ENCODE measurements around the gene B4GALT5. TPM values are rescaled to one million over a fixed set of nuclear protein-coding genes. Genes with fewer than 3 reads are reported as not detected.
A peak's percentile ranks its signal among the peaks of the same experiment; 100 is the strongest.

B4GALT5 gene
- total RNA-seq, 1 experiment from 2014 or later: 65.0 TPM

DNA sequence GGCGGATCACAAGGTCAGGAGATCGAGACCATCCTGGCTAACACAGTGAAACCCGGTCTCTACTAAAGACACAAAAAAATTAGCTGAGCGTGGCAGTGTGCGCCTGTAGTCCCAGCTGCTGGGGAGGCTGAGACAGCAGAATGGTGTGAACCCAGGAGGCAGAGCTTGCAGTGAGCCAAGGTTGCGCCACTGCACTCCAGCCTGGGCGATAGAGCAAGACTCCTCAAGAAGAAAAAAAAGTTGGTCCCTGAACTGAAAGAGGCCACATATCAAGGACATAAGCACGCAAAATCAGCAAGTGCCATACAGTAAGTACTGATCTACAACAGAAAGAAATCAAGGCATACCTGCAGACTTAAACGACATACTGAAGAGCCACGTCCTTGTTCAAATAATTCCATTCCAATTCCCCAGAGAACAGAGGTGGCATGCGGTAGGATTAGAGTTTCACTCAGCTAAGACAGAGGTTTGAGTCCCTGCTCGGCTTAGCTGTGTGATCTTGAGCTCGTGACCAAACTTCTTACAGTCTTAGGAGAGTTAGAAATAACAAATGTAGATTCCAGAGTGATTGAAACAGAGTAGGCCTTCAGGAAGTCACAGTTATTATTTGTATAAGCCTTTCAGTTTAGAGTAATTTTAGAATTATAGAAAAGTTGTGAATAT is 29.2 kb downstream of the B4GALT5 start:
- Mint-ChIP-seq H3K4me1 (ENCODE audit: low read depth, unreplicated experiment) (peaks cover 77% of the 10 kb centered on the region), H3K4me3 (ENCODE audit: unreplicated experiment) (no peak overlapping the region), H3K27ac (ENCODE audit: unreplicated experiment) (peak overlapping the region; percentile 33), H3K27me3 (ENCODE audit: insufficient read depth, unreplicated experiment) (no peaks in the 10 kb centered on the region), H3K36me3 (ENCODE audit: insufficient read depth, unreplicated experiment) (peaks cover 54% of the 10 kb centered on the region), H3K9me3 (ENCODE audit: unreplicated experiment) (no peaks in the 10 kb centered on the region)
- intact Hi-C loops (cut with micrococcal nuclease; ENCODE audit: unreplicated experiment): no loop called here
- TF ChIP-seq, protein P1, sequence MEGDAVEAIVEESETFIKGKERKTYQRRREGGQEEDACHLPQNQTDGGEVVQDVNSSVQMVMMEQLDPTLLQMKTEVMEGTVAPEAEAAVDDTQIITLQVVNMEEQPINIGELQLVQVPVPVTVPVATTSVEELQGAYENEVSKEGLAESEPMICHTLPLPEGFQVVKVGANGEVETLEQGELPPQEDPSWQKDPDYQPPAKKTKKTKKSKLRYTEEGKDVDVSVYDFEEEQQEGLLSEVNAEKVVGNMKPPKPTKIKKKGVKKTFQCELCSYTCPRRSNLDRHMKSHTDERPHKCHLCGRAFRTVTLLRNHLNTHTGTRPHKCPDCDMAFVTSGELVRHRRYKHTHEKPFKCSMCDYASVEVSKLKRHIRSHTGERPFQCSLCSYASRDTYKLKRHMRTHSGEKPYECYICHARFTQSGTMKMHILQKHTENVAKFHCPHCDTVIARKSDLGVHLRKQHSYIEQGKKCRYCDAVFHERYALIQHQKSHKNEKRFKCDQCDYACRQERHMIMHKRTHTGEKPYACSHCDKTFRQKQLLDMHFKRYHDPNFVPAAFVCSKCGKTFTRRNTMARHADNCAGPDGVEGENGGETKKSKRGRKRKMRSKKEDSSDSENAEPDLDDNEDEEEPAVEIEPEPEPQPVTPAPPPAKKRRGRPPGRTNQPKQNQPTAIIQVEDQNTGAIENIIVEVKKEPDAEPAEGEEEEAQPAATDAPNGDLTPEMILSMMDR (IDR thresholded peaks at IDR 0.05; ENCODE audit: insufficient read depth in 1 of 2, low read depth in 1 of 2, low read length in 1 of 2, severe bottlenecking in 1 of 2, unreplicated experiment in 1 of 2): no peak
- CTCF ChIA-PET: interaction anchor here (1.0 kb wide), 2 partner anchors 9 to 143 kb away, joined by 4 read pairs; no protein-coding TSS in a partner anchor
- BruUV-seq (replicated peaks): no TSS peak
- H3K27me3 ChIP-seq (replicated peaks; ENCODE audit: control insufficient read depth, insufficient read depth, low read length): no peaks in the 10 kb centered on the region
- H3K4me1 ChIP-seq: peaks cover 75% of the 10 kb centered on the region
- H3K4me3 ChIP-seq (ENCODE audit: low read depth, low read length): no peak overlapping the region
- DNase-seq: no peak
- POLR2A ChIA-PET: interaction anchor here (0.6 to 0.7 kb wide), 2 partner anchors 9 to 251 kb away, joined by 3 to 4 read pairs; no protein-coding TSS in a partner anchor
- H3K36me3 ChIP-seq (ENCODE audit: control insufficient read depth, insufficient read depth, low read length): no peaks in the 10 kb centered on the region
- H3K9me3 ChIP-seq: no peaks in the 10 kb centered on the region

DNA sequence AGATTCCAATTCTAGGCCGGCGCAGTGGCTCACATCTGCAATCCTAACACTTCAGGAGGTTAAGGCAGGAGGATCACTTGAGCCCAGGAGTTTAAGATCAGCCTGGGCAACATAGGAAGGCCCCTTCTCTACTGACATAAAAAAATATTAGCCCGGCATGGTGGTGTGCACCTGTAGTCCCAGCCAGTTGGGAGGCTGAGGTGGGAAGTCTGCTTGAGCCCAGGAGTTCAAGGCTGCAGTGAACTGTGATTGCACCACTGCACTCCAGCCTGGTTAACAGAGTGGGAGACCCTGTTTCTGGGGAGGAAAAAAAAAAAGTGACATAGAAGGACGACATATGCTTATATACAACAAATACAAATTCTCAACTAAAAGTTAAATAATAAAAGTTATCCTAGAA is 30.9 kb downstream of the B4GALT5 start:
- Histone ChIP-seq H3K4me1 (peaks cover 75% of the 10 kb centered on the region), H3K27me3 (replicated peaks; ENCODE audit: control insufficient read depth, insufficient read depth, low read length) (no peaks in the 10 kb centered on the region), H3K4me3 (ENCODE audit: low read depth, low read length) (no peak overlapping the region), H3K9me3 (no peaks in the 10 kb centered on the region), H3K36me3 (ENCODE audit: control insufficient read depth, insufficient read depth, low read length) (no peaks in the 10 kb centered on the region)
- Mint-ChIP-seq H3K27me3 (ENCODE audit: insufficient read depth, unreplicated experiment) (no peaks in the 10 kb centered on the region), H3K4me3 (ENCODE audit: unreplicated experiment) (no peak overlapping the region), H3K36me3 (ENCODE audit: insufficient read depth, unreplicated experiment) (peaks cover 47% of the 10 kb centered on the region), H3K27ac (ENCODE audit: unreplicated experiment) (peak overlapping the region; percentile 70), H3K9me3 (ENCODE audit: unreplicated experiment) (no peaks in the 10 kb centered on the region), H3K4me1 (ENCODE audit: low read depth, unreplicated experiment) (peaks cover 66% of the 10 kb centered on the region)
- DNase-seq: no peak
- BruUV-seq (replicated peaks): no TSS peak
- intact Hi-C loops (cut with micrococcal nuclease; ENCODE audit: unreplicated experiment): no loop called here
- POLR2A ChIA-PET: no interaction called here
- TF ChIP-seq, protein P1 (IDR thresholded peaks at IDR 0.05; ENCODE audit: insufficient read depth in 1 of 2, low read depth in 1 of 2, low read length in 1 of 2, severe bottlenecking in 1 of 2, unreplicated experiment in 1 of 2): no peak
- CTCF ChIA-PET: interaction anchor here (1.3 kb wide), 1 partner anchor 8 kb away, joined by 6 read pairs; no protein-coding TSS in a partner anchor

DNA sequence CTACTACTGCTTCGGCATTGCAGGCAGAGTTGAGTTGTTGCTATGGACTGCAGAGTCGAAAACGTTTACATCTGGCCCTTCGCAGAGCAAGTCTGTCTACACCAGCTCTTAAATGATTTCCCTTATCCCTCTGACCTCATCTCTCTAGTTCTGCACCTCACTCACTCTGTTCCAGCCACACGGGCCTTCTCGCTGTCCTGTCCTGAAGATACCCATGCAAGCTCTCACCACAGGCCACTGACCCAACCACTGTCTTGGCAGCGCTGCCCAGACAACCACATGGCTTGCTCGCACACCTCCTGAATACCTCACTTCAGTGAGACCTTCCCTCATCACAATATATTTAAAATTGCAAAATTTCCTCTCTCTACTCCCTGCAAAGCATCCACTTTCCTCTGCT is 31.4 kb downstream of the B4GALT5 start:
- BruUV-seq (replicated peaks): no TSS peak
- POLR2A ChIA-PET: no interaction called here
- peak overlapping the region; percentile 70 for H3K27ac Mint-ChIP-seq (ENCODE audit: unreplicated experiment)

More for the DNA sequence above, 31.4 kb downstream of the B4GALT5 start:
- Histone ChIP-seq H3K4me1 (peaks cover 78% of the 10 kb centered on the region), H3K9me3 (no peaks in the 10 kb centered on the region), H3K27me3 (replicated peaks; ENCODE audit: control insufficient read depth, insufficient read depth, low read length) (no peaks in the 10 kb centered on the region), H3K36me3 (ENCODE audit: control insufficient read depth, insufficient read depth, low read length) (no peaks in the 10 kb centered on the region), H3K4me3 (ENCODE audit: low read depth, low read length) (no peak overlapping the region)
- Mint-ChIP-seq H3K4me1 (ENCODE audit: low read depth, unreplicated experiment) (peaks cover 64% of the 10 kb centered on the region), H3K9me3 (ENCODE audit: unreplicated experiment) (no peaks in the 10 kb centered on the region), H3K27me3 (ENCODE audit: insufficient read depth, unreplicated experiment) (no peaks in the 10 kb centered on the region), H3K36me3 (ENCODE audit: insufficient read depth, unreplicated experiment) (peaks cover 45% of the 10 kb centered on the region), H3K4me3 (ENCODE audit: unreplicated experiment) (no peak overlapping the region)
- DNase-seq: peak in 1 of 2 experiments; percentile 33
- TF ChIP-seq, protein P1 (IDR thresholded peaks at IDR 0.05; ENCODE audit: insufficient read depth in 1 of 2, low read depth in 1 of 2, low read length in 1 of 2, severe bottlenecking in 1 of 2, unreplicated experiment in 1 of 2): no peak
- CTCF ChIA-PET: interaction anchor here (1.3 kb wide), 1 partner anchor 8 kb away, joined by 6 read pairs; no protein-coding TSS in a partner anchor
- intact Hi-C loops (cut with micrococcal nuclease; ENCODE audit: unreplicated experiment): no loop called here

Measured in Caco-2 (cell line).